Ammon's horn (tissue), 1 donor: ENCODE data around the gene DCAF6.

ENCODE experiments used
- DNase-seq: peaks from one replicate; pipeline ENCODE4 v3.0.0-alpha.2; 2016; ENCODE audit warnings: low spot score

The DCAF6 gene

GRCh38 chr1:168101336-168101735, 164.9 kb downstream of the DCAF6 start:
- no peak for DNase-seq

- no peak for DNase-seq
Observed at GRCh38 chr1:168102487-168102886, 166.0 kb downstream of the DCAF6 start.

- DNase-seq: no peak
Observed at GRCh38 chr1:168104535-168104934, 168.1 kb downstream of the DCAF6 start.

GRCh38 chr1:168105846-168106245, 169.4 kb downstream of the DCAF6 start:
- no peak for DNase-seq

- no peak for DNase-seq
Observed at GRCh38 chr1:168106274-168106673, 169.8 kb downstream of the DCAF6 start.

GRCh38 chr1:168110896-168111545, 174.5 kb downstream of the DCAF6 start:
- DNase-seq: no peak

GRCh38 chr1:168112673-168113305, 176.3 kb downstream of the DCAF6 start:
- DNase-seq: no peak

GRCh38 chr1:168114845-168115244, 178.4 kb downstream of the DCAF6 start:
- DNase-seq: no peak

- no peak for DNase-seq
Observed at GRCh38 chr1:168116327-168116799, 179.9 kb downstream of the DCAF6 start.

GRCh38 chr1:168119750-168120149, 183.3 kb downstream of the DCAF6 start:
- no peak for DNase-seq

- peak; percentile 22 for DNase-seq
Observed at GRCh38 chr1:168121401-168122011, 185.0 kb downstream of the DCAF6 start.

- DNase-seq: no peak
Observed at GRCh38 chr1:168125051-168125450, 188.6 kb downstream of the DCAF6 start.
